ENCODE results near the gene CD300LG. TPM values are rescaled to one million over a fixed set of nuclear protein-coding genes. Genes with fewer than 3 reads are reported as not detected.

CD300LG gene
- total RNA-seq, 1 experiment from 2014 or later, result not detected

- Histone ChIP-seq H3K4me2 (ENCODE audit: low read depth, low read length, poor library complexity, severe bottlenecking) (no peak overlapping the region), H3K79me2 (ENCODE audit: low read length) (no peaks in the 10 kb centered on the region), H3K4me1 (ENCODE audit: low read length) (no peaks in the 10 kb centered on the region), H3K4me3 (ENCODE audit: low read length) (no peak overlapping the region), H3K36me3 (ENCODE audit: insufficient read depth, low read length) (no peaks in the 10 kb centered on the region), H3K27me3 (ENCODE audit: low read length) (no peaks in the 10 kb centered on the region), H3K9me3 (ENCODE audit: low read length) (no peaks in the 10 kb centered on the region), H3K9ac (ENCODE audit: low read length) (no peak overlapping the region), H3K27ac (ENCODE audit: low read length) (no peak overlapping the region), H3K9me2 (replicated peaks; ENCODE audit: insufficient read depth, low read length) (no peaks in the 10 kb centered on the region), H4K20me1 (ENCODE audit: insufficient read depth, low read depth, low read length) (no peaks in the 10 kb centered on the region), H2AFZ (ENCODE audit: low read length) (no peak overlapping the region)
- no peak for DNase-seq
Observed at GRCh38 chr17:43818966-43819365, 28.0 kb upstream of the CD300LG start.

- Histone ChIP-seq H4K20me1 (ENCODE audit: insufficient read depth, low read depth, low read length) (no peaks in the 10 kb centered on the region), H3K9ac (ENCODE audit: low read length) (no peak overlapping the region), H3K36me3 (ENCODE audit: insufficient read depth, low read length) (no peaks in the 10 kb centered on the region), H3K4me2 (ENCODE audit: low read depth, low read length, poor library complexity, severe bottlenecking) (no peak overlapping the region), H3K4me1 (ENCODE audit: low read length) (no peaks in the 10 kb centered on the region), H3K4me3 (ENCODE audit: low read length) (no peak overlapping the region), H3K9me3 (ENCODE audit: low read length) (no peaks in the 10 kb centered on the region), H3K27ac (ENCODE audit: low read length) (no peak overlapping the region), H2AFZ (ENCODE audit: low read length) (no peak overlapping the region), H3K9me2 (replicated peaks; ENCODE audit: insufficient read depth, low read length) (no peaks in the 10 kb centered on the region), H3K27me3 (ENCODE audit: low read length) (no peaks in the 10 kb centered on the region), H3K79me2 (ENCODE audit: low read length) (no peaks in the 10 kb centered on the region)
- no peak for DNase-seq
Observed at GRCh38 chr17:43820759-43821158, 26.2 kb upstream of the CD300LG start.

GRCh38 chr17:43822570-43823190 is 24.3 kb upstream of the CD300LG start:
- Histone ChIP-seq H3K79me2 (ENCODE audit: low read length) (no peaks in the 10 kb centered on the region), H3K4me3 (ENCODE audit: low read length) (no peak overlapping the region), H3K36me3 (ENCODE audit: insufficient read depth, low read length) (no peaks in the 10 kb centered on the region), H3K4me1 (ENCODE audit: low read length) (no peaks in the 10 kb centered on the region), H3K9me2 (replicated peaks; ENCODE audit: insufficient read depth, low read length) (no peaks in the 10 kb centered on the region), H3K4me2 (ENCODE audit: low read depth, low read length, poor library complexity, severe bottlenecking) (no peak overlapping the region), H3K27me3 (ENCODE audit: low read length) (no peaks in the 10 kb centered on the region), H4K20me1 (ENCODE audit: insufficient read depth, low read depth, low read length) (no peaks in the 10 kb centered on the region), H2AFZ (ENCODE audit: low read length) (no peak overlapping the region), H3K9ac (ENCODE audit: low read length) (no peak overlapping the region), H3K27ac (ENCODE audit: low read length) (no peak overlapping the region), H3K9me3 (ENCODE audit: low read length) (no peaks in the 10 kb centered on the region)
- no peak for DNase-seq

DNA sequence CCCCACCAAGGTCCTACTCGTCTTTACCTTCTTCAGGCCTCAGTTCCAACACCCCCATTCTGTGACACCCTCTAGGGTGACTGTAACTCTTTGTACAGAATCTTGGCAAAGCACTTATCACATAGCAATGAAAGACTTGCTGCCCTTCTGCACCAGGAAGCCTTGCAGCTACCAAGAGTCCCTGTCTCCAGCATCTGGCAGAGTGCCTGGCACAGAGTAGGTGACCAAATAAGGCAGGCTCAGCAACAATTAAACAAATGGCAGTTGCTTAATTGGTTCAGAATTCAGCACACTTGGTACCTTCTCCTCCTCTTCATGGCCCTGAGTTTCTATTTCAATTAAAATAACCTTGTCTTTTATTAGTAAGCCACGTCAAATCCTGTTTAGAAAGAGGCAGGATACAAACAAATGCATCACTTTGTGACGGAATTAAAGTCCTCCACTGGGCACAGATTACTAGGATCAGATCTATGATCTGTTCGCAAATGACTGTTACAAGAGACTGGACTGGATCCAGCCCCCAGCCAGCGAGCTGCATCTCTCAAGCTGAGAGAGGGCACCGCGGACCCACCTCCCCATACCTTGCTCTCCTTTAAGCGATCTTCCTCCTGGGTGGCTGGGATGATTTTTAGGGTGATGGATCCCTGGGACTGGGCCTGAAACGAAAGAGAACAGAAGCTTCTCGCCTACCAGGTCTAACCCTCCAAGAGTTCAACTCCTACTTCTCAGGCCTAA is 23.5 kb upstream of the CD300LG start:
- Histone ChIP-seq H3K9me3 (ENCODE audit: low read length) (no peaks in the 10 kb centered on the region), H3K36me3 (ENCODE audit: insufficient read depth, low read length) (no peaks in the 10 kb centered on the region), H3K4me1 (ENCODE audit: low read length) (no peaks in the 10 kb centered on the region), H3K9ac (ENCODE audit: low read length) (no peak overlapping the region), H4K20me1 (ENCODE audit: insufficient read depth, low read depth, low read length) (no peaks in the 10 kb centered on the region), H3K4me2 (ENCODE audit: low read depth, low read length, poor library complexity, severe bottlenecking) (no peak overlapping the region), H3K4me3 (ENCODE audit: low read length) (no peak overlapping the region), H2AFZ (ENCODE audit: low read length) (no peak overlapping the region), H3K27ac (ENCODE audit: low read length) (no peak overlapping the region), H3K9me2 (replicated peaks; ENCODE audit: insufficient read depth, low read length) (no peaks in the 10 kb centered on the region), H3K27me3 (ENCODE audit: low read length) (no peaks in the 10 kb centered on the region), H3K79me2 (ENCODE audit: low read length) (no peaks in the 10 kb centered on the region)
- DNase-seq, result no peak

GRCh38 chr17:43825567-43825966 is 21.4 kb upstream of the CD300LG start:
- no peaks in the 10 kb centered on the region for H3K27me3 ChIP-seq (ENCODE audit: low read length)
- DNase-seq, result no peak
- no peak overlapping the region for H3K4me2 ChIP-seq (ENCODE audit: low read depth, low read length, poor library complexity, severe bottlenecking)
- no peaks in the 10 kb centered on the region for H3K9me2 ChIP-seq (replicated peaks; ENCODE audit: insufficient read depth, low read length)
- no peaks in the 10 kb centered on the region for H3K9me3 ChIP-seq (ENCODE audit: low read length)
- H3K9ac ChIP-seq (ENCODE audit: low read length), result no peak overlapping the region
- H3K27ac ChIP-seq (ENCODE audit: low read length), result no peak overlapping the region
- H4K20me1 ChIP-seq (ENCODE audit: insufficient read depth, low read depth, low read length), result no peaks in the 10 kb centered on the region
- no peaks in the 10 kb centered on the region for H3K79me2 ChIP-seq (ENCODE audit: low read length)
- no peaks in the 10 kb centered on the region for H3K36me3 ChIP-seq (ENCODE audit: insufficient read depth, low read length)
- H3K4me1 ChIP-seq (ENCODE audit: low read length), result no peaks in the 10 kb centered on the region
- H3K4me3 ChIP-seq (ENCODE audit: low read length), result no peak overlapping the region
- H2AFZ ChIP-seq (ENCODE audit: low read length), result no peak overlapping the region

DNA sequence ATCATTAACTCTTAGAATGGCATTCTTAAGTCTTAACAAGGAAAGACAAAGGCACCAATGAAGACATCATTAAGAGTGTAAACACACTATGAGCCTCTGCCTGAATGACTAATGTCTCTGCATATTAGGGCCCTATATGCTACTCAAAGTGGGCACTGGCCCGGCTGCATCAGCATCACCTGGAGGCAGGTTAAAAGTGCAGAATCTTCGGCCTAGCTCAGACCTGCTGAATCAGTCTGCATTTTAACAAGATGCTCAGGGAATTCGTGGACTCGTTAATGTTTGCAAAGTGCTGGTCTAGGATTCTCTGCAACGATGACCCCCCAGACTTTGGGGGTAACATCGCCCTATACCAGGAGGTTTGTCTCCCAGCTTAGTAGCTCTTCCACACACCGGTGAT is 20.8 kb upstream of the CD300LG start:
- Histone ChIP-seq H2AFZ (ENCODE audit: low read length) (no peak overlapping the region), H3K27me3 (ENCODE audit: low read length) (no peaks in the 10 kb centered on the region), H3K9ac (ENCODE audit: low read length) (no peak overlapping the region), H3K79me2 (ENCODE audit: low read length) (no peaks in the 10 kb centered on the region), H3K9me3 (ENCODE audit: low read length) (no peaks in the 10 kb centered on the region), H3K4me3 (ENCODE audit: low read length) (no peak overlapping the region), H3K27ac (ENCODE audit: low read length) (no peak overlapping the region), H3K36me3 (ENCODE audit: insufficient read depth, low read length) (no peaks in the 10 kb centered on the region), H4K20me1 (ENCODE audit: insufficient read depth, low read depth, low read length) (no peaks in the 10 kb centered on the region), H3K4me1 (ENCODE audit: low read length) (no peaks in the 10 kb centered on the region), H3K9me2 (replicated peaks; ENCODE audit: insufficient read depth, low read length) (no peaks in the 10 kb centered on the region), H3K4me2 (ENCODE audit: low read depth, low read length, poor library complexity, severe bottlenecking) (no peak overlapping the region)
- DNase-seq, result no peak

GRCh38 chr17:43827596-43827995 is 19.4 kb upstream of the CD300LG start:
- no peaks in the 10 kb centered on the region for H3K36me3 ChIP-seq (ENCODE audit: insufficient read depth, low read length)
- no peak overlapping the region for H3K4me2 ChIP-seq (ENCODE audit: low read depth, low read length, poor library complexity, severe bottlenecking)
- H3K9me3 ChIP-seq (ENCODE audit: low read length), result no peaks in the 10 kb centered on the region
- H3K27me3 ChIP-seq (ENCODE audit: low read length), result no peaks in the 10 kb centered on the region
- H3K4me3 ChIP-seq (ENCODE audit: low read length), result no peak overlapping the region
- DNase-seq, result no peak
- H2AFZ ChIP-seq (ENCODE audit: low read length), result no peak overlapping the region
- H3K27ac ChIP-seq (ENCODE audit: low read length), result no peak overlapping the region
- no peaks in the 10 kb centered on the region for H3K79me2 ChIP-seq (ENCODE audit: low read length)
- H3K9ac ChIP-seq (ENCODE audit: low read length), result no peak overlapping the region
- H4K20me1 ChIP-seq (ENCODE audit: insufficient read depth, low read depth, low read length), result no peaks in the 10 kb centered on the region
- no peaks in the 10 kb centered on the region for H3K4me1 ChIP-seq (ENCODE audit: low read length)
- H3K9me2 ChIP-seq (replicated peaks; ENCODE audit: insufficient read depth, low read length), result no peaks in the 10 kb centered on the region

- no peak overlapping the region for H3K4me2 ChIP-seq (ENCODE audit: low read depth, low read length, poor library complexity, severe bottlenecking)
- no peak overlapping the region for H2AFZ ChIP-seq (ENCODE audit: low read length)
- H3K9me3 ChIP-seq (ENCODE audit: low read length), result no peaks in the 10 kb centered on the region
- H4K20me1 ChIP-seq (ENCODE audit: insufficient read depth, low read depth, low read length), result no peaks in the 10 kb centered on the region
- no peak overlapping the region for H3K4me3 ChIP-seq (ENCODE audit: low read length)
- H3K9ac ChIP-seq (ENCODE audit: low read length), result no peak overlapping the region
- no peaks in the 10 kb centered on the region for H3K4me1 ChIP-seq (ENCODE audit: low read length)
- H3K9me2 ChIP-seq (replicated peaks; ENCODE audit: insufficient read depth, low read length), result no peaks in the 10 kb centered on the region
- DNase-seq, result no peak
- no peak overlapping the region for H3K27ac ChIP-seq (ENCODE audit: low read length)
- no peaks in the 10 kb centered on the region for H3K27me3 ChIP-seq (ENCODE audit: low read length)
- no peaks in the 10 kb centered on the region for H3K79me2 ChIP-seq (ENCODE audit: low read length)
- no peaks in the 10 kb centered on the region for H3K36me3 ChIP-seq (ENCODE audit: insufficient read depth, low read length)
Observed at GRCh38 chr17:43829738-43830137, 17.2 kb upstream of the CD300LG start.

Measured in Karpas-422 (cell line).